CD4-positive, alpha-beta T cell treated with Interleukin-17A for 1 hour (primary cell): Measurements from ENCODE around the gene ANKDD1A.

Experiments used
- DNase-seq: peaks from one replicate; pipeline ENCODE4 v3.0.0-alpha.2; 2020

ANKDD1A gene

DNA sequence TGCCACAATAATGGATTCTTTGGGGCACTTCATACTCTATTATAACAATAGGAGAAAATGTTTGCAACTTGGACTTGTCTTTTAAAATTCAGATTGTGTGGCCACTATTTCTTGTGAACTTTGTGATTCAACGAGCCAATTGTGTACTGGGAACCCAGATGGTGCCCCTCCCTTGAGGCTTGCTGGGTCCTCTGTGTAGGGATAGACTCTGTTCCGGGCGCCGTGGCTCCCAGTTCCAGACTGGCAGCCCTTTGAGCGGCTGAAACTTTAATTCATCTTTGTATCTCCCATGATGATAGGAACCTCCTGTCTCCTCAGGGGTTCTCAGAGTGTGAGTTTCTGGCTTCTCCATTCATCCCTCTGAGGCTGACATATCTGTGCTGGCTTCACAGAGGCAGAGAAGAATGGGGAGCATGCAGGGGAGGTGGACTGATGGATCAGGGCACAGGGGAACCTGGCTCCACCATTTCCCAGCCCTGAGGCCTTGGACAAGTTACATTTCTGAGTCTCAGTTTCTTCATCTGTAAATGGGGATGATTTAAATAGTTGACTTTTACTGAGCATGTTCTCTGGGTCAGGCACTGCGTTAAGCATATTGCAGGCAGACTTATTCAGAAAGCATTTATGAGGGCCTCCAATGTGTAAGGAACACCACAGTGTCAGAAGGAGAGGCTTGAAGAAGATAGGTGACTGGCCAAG lies 15.2 kb upstream of the ANKDD1A start:
- no peak for DNase-seq

GRCh38 chr15:64897345-64897985 lies 14.2 kb upstream of the ANKDD1A start:
- DNase-seq, result no peak

GRCh38 chr15:64898406-64898805 lies 13.3 kb upstream of the ANKDD1A start:
- no peak for DNase-seq

- no peak for DNase-seq
Observed at GRCh38 chr15:64901141-64901540, 10.6 kb upstream of the ANKDD1A start.

- peak; percentile 78 for DNase-seq
Observed at GRCh38 chr15:64901914-64902313, 9.8 kb upstream of the ANKDD1A start.

DNA sequence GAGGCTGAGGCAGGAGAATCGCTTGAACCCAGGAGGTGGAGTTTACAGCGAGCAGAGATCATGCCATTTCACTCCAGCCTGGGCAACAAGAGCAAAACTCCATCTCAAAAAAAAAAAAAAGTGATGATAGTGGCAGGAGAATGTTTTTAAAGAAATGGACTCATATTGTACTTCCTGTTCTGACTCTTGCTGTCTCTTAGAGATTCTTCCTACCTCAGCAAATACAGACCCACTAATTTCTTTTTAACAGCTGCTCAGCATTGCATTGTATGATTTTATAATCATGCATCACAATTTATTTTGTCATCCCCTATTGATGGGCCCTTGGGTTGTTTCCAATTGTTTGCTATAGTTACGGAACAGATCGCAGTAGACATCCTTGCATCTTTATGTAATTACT lies 8.8 kb upstream of the ANKDD1A start:
- DNase-seq, result no peak

DNA sequence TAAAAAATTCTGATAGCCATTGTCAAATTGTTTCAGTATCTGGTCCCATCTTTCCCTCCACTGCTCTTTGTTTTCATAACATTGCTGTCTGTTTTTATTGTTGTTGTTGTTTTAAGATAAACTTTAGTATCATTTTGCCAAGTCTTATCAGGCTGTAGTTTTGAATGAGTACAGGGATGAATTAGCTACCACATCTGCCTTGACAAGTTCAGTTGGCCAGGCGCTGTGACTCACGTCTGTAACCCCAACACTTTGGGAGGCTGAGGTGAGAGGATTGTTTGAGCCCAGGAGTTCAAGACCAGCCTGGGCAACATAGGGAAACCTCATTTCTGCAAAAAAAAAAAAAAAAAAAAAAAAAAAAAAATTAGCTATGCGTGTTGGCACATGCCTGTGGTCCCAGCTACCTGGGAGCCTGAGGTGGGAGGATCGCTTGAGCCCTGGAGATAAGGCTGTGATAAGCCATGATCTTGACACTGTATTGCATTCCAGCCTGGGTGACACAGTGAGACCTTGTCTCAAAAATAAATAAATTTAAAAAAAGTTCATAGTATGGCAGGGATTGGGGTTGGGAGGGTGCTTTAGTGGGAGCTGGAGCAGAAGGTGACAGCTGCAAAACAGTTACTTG lies 8.3 kb upstream of the ANKDD1A start:
- DNase-seq, result no peak

- no peak for DNase-seq
Observed at GRCh38 chr15:64904189-64904588, 7.5 kb upstream of the ANKDD1A start.

GRCh38 chr15:64905119-64905831 lies 6.4 kb upstream of the ANKDD1A start:
- peak; percentile 79 for DNase-seq

DNA sequence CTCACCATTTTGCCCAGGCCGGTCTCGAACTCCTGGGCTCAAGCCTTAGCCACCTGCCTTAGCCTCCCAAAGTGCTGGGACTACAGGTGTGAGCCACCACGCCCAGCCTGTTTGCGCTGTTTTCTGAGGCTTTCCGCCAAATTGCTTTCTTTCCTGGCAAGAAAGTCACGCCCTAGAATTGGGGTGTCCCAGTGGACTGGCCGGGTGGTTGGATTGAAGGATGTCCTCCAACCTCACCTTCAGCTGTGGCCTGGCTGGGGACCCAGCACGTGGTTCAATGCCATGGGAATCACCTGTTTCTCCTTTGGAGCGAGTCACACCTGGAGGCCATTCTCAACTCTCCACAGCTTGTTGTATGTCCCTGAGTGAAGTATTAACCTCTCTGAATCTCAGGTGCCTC lies 5.8 kb upstream of the ANKDD1A start:
- DNase-seq, result no peak

- no peak for DNase-seq
Observed at GRCh38 chr15:64906402-64906801, 5.3 kb upstream of the ANKDD1A start.

DNA sequence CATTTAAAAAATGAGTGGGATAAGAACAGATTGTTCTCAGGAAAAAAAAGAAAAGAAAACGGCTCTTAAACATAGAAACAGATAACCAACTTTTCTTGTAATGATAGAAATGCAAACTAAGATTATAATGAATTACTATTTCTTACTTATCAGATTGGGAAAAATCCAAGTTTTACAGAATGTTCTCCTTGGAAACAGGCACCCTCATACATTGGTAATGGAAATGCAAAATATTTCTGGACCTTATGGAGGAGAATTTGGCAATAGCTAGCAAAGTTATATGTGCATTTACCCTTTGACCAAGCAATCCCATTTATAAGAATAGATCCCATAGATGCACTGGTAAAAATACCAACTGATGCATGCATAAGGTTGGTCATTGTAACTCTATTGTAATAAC lies 3.7 kb upstream of the ANKDD1A start:
- DNase-seq, result no peak

GRCh38 chr15:64909546-64909945 lies 2.2 kb upstream of the ANKDD1A start:
- DNase-seq, result no peak

- DNase-seq, result no peak
Observed at GRCh38 chr15:64912379-64913325, 950 bp downstream of the ANKDD1A start.

GRCh38 chr15:64915518-64916227 lies 4.0 kb downstream of the ANKDD1A start:
- DNase-seq, result no peak

- no peak for DNase-seq
Observed at GRCh38 chr15:64916365-64916764, 4.7 kb downstream of the ANKDD1A start.

DNA sequence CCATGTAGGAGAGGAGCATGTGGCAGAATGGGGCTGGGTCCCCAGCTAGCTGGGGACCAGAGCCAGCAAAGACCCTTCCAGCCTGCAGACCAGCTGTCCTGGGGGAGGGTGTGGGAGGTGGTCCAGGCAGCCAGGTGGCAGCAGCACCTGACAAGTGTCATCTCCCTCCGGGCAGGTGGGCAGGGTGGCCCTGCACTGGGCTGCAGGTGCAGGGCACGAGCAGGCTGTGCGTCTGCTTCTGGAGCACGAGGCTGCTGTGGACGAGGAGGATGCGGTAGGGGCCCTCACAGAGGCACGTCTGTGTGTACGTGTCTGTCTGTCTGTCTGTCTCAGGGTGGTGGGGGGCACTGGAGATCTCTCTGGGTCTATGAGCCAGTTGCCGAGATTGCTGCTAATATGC lies 5.5 kb downstream of the ANKDD1A start:
- no peak for DNase-seq

GRCh38 chr15:64919721-64920120 lies 8.0 kb downstream of the ANKDD1A start:
- DNase-seq, result no peak

DNA sequence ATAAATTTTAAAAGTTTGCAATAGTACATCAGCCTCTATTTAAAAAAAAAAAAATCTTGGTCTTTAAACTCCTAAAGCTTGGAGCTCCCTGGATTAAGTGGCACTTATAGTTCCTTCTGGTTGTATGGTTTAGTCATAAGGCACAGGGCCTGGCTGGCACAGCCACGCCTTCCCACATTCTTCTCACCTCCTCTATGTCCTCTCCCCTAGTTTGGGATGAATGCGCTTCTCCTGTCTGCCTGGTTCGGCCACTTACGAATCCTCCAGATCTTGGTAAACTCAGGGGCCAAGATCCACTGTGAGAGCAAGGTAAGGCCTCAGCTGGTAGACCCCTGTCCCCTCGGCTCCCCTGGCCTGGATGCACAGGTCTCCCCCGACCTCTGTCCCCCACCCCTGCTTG lies 10.0 kb downstream of the ANKDD1A start:
- DNase-seq, result no peak

DNA sequence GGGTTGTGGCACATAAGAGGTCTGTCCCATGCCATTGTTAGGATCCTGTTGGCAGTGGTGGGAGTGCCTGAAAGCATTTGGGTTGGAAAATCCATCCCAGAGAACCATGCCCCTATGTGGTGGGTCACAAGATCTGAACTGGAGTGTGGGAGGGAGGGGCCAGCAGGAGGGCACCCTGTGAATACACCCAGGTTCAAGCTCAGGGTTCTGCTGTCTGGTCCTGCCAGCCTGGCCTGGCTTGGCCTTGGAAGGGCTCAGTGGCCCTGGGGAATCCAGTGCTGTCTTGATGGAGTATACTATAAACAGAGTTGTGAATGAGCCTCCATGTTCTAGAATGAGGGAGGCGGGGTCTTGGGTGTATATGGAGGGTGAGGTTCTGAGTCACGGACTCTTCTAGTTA lies 11.8 kb downstream of the ANKDD1A start:
- DNase-seq, result no peak

DNA sequence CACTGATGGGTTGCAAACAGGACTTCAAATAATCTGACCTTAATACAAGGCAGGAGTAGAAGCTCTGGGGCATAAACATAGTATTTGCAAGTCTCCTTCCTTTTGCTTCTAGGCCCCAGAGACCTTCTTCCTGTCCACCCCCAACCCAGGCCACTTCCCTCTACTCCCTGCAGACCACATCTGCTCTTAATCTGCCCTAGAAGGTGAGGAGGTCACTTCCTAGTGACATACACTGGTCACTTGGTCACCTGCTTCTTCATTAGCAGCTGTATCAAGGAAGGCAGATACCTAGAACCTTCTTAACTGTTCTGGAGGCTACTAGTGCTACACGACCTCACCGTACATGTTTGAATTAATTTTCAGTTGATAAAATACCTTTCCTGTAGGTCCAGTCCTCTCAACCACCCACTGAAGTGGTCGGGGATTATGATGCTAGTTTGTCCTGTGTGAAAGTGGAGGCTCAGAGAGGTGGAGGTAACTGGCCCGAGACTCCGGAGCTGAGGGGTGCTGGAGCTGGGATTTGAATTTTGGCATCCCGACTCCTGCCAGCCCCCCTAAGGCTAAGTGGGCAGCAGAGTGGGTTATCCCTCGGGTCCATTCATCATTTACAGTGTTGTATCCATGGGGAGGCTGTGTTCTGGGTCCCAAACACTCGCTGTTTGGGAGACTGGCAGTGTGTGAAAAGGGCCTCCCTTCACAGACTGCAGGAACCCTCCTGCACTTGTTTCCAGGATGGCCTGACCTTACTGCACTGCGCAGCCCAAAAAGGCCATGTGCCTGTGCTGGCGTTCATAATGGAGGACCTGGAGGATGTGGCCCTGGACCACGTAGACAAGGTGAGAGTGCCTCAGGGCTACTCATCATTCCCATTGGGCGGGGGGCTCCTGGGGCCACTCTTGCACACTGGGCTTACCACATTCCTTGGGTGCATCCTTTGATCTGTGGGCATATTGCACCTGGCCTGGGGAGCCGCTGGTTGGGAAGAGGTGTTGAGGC lies 13.9 kb downstream of the ANKDD1A start:
- no peak for DNase-seq
